B cell (primary cell): ENCODE data around the gene STAT5B. TPM values are rescaled to one million over a fixed set of nuclear protein-coding genes. Genes with fewer than 3 reads are reported as not detected.

ENCODE experiments used
- ATAC-seq: fragments of 200-7000 bp; cut with Tn5 transposase; one replicate; pipeline ENCODE4 v1.10.0; 2021; ENCODE audit warnings: low read depth, mild to moderate bottlenecking, moderate number of reproducible peaks, moderate library complexity
- CTCF ChIA-PET: fragments of 350-600 bp; sonication (Branson Sonifier 250); formaldehyde crosslinking; loops from one replicate; lab custom pipeline; 2021; ENCODE audit warnings: antibody characterized with exemption, inconsistent platforms; lab: Charles Lee
- POLR2A ChIA-PET: fragments of 350-600 bp; sonication (Branson Sonifier 250); formaldehyde crosslinking; loops from one replicate; lab custom pipeline; 2021; ENCODE audit warnings: antibody characterized with exemption; lab: Charles Lee
- DNase-seq: peaks from one replicate; pipeline ENCODE4 v3.0.0; 2013
- H2AFZ ChIP-seq: 2 replicates; pipeline ENCODE4 v1.6.1; 2012; ENCODE audit warnings: mild to moderate bottlenecking, low read depth, low read length; ENCODE audit not compliant: insufficient read depth, poor library complexity, severe bottlenecking
- H3K27ac ChIP-seq, 2 donors: 1 replicate in 1 of 2; 2 replicates in 1 of 2; pipeline ENCODE4 v1.5.1; 2012 to 2013; ENCODE audit warnings: low read length in 2 of 2, mild to moderate bottlenecking in 2 of 2, moderate library complexity in 1 of 2
- H3K27me3 ChIP-seq, 4 experiments: fragments of 200-600 bp in 1 of 4; sonication (generic) in 1 of 4; replicated peaks in 1 of 4; 1 replicate in 2 of 4; 2 replicates in 2 of 4; pipeline versions ENCODE4 v1.6.1 to v1.7.0; 2013 to 2016; ENCODE audit warnings: low read length in 3 of 4, mild to moderate bottlenecking in 2 of 4, mixed read lengths in 1 of 4, moderate library complexity in 1 of 4; ENCODE audit not compliant: insufficient read depth in 4 of 4, control insufficient read depth in 3 of 4; ENCODE audit errors: control extremely low read depth in 1 of 4
- H3K36me3 ChIP-seq, 2 experiments: replicated peaks in 1 of 2; 1 replicate in 1 of 2; 2 replicates in 1 of 2; pipeline versions ENCODE4 v1.6.1 to v1.7.1; 2013; ENCODE audit warnings: low read length in 1 of 2; ENCODE audit not compliant: insufficient read depth in 2 of 2, control insufficient read depth in 1 of 2; ENCODE audit errors: control extremely low read depth in 1 of 2, extremely low read depth in 1 of 2
- H3K4me1 ChIP-seq, 2 donors: fragments of 200-600 bp in 1 of 2; sonication (generic) in 1 of 2; 1 replicate in 1 of 2; 2 replicates in 1 of 2; pipeline versions ENCODE4 v1.5.1 to v1.6.1; 2013 to 2017; ENCODE audit warnings: low read length in 2 of 2; ENCODE audit not compliant: control insufficient read depth in 2 of 2, insufficient read depth in 2 of 2
- H3K4me2 ChIP-seq: replicated peaks from 2 replicates; pipeline ENCODE3; 2012; ENCODE audit warnings: mild to moderate bottlenecking, low read depth, low read length; ENCODE audit not compliant: poor library complexity, severe bottlenecking
- H3K4me3 ChIP-seq, 5 experiments: fragments of 200-600 bp in 1 of 5; sonication (generic) in 1 of 5; 1 replicate in 3 of 5; 2 replicates in 2 of 5; pipeline versions ENCODE4 v1.5.1 to v1.7.0; 2011 to 2016; ENCODE audit warnings: low read length in 4 of 5, mild to moderate bottlenecking in 4 of 5, low read depth in 2 of 5, control low read depth in 1 of 5, moderate library complexity in 1 of 5; ENCODE audit not compliant: insufficient read depth in 1 of 5; ENCODE audit errors: control extremely low read depth in 1 of 5, extremely low read depth in 1 of 5
- H3K79me2 ChIP-seq: fragments of 200-600 bp; sonication (generic); one replicate; pipeline ENCODE4 v1.6.0; 2016; ENCODE audit warnings: low read length; ENCODE audit not compliant: control insufficient read depth, insufficient read depth
- H3K9ac ChIP-seq: fragments of 200-600 bp; sonication (generic); 2 replicates; pipeline ENCODE4 v1.6.1; 2017; ENCODE audit warnings: mild to moderate bottlenecking, low read length, moderate library complexity
- H3K9me3 ChIP-seq, 3 donors: one replicate each; pipeline versions ENCODE4 v1.6.1 to v1.7.1; 2013; ENCODE audit warnings: low read length in 2 of 3; ENCODE audit not compliant: control insufficient read depth in 2 of 3, insufficient read depth in 1 of 3; ENCODE audit errors: control extremely low read depth in 1 of 3
- H4K20me1 ChIP-seq: 2 replicates; pipeline ENCODE4 v1.6.0; 2012; ENCODE audit warnings: mild to moderate bottlenecking, low read length; ENCODE audit not compliant: insufficient read depth, control insufficient read depth, poor library complexity, severe bottlenecking
- H3K27ac Mint-ChIP-seq: one replicate; pipeline ENCODE4 v1.8.0; 2021; ENCODE audit warnings: mixed read lengths
- H3K27me3 Mint-ChIP-seq: one replicate; pipeline ENCODE4 v1.8.0; 2021; ENCODE audit warnings: mixed read lengths
- H3K4me1 Mint-ChIP-seq: one replicate; pipeline ENCODE4 v1.8.0; 2021; ENCODE audit warnings: mixed read lengths
- H3K4me3 Mint-ChIP-seq: one replicate; pipeline ENCODE4 v1.8.0; 2021; ENCODE audit warnings: mixed read lengths
- H3K9me3 Mint-ChIP-seq: one replicate; pipeline ENCODE4 v1.8.0; 2022; ENCODE audit warnings: mixed read lengths; ENCODE audit not compliant: insufficient read depth
- EZH2 ChIP-seq: IDR thresholded peaks from 2 replicates; pipeline ENCODE4 v1.6.1; 2012; ENCODE audit warnings: borderline replicate concordance, low read depth, mild to moderate bottlenecking, moderate library complexity, low read length; ENCODE audit not compliant: insufficient read depth, poor library complexity, severe bottlenecking
- WGBS: methylation state at CpG from one replicate; pipeline ENCODE4 v1.1.5; 2013; ENCODE audit warnings: missing lambda C conversion rate; ENCODE audit not compliant: insufficient coverage; 5-methylcytosine and 5-hydroxymethylcytosine counted together
- intact Hi-C: fragments of 100-400 bp; cut with micrococcal nuclease; formaldehyde crosslinking; loops from one replicate; pipeline ENCODE4 v1.10.0; 2022
- polyA plus RNA-seq: library from polyadenylated mRNA; depleted of rRNA; stranded (reverse); fragments of >200 nt; gene quantifications from 2 replicates; pipeline ENCODE4 v1.2.3, GENCODE V29; 2012
- total RNA-seq, 2 donors: library from RNA; stranded (reverse); fragments of 120-200 nt in 1 of 2; gene quantifications; 1 replicate in 1 of 2; 2 replicates in 1 of 2; pipeline versions ENCODE4 v1.2.3 to v1.2.4, GENCODE V29; 2013 to 2022
- TF ChIP-seq, protein P1 (sequence below): fragments of 200-600 bp; IDR thresholded peaks from one replicate; pipeline ENCODE4 v1.8.0; 2022; ENCODE audit warnings: antibody characterized with exemption, mild to moderate bottlenecking

STAT5B gene
- total and polyA plus RNA-seq, 2 donors (not counting 1 experiment from before 2014, with no cell fraction given): 70.0 to 103 TPM

DNA sequence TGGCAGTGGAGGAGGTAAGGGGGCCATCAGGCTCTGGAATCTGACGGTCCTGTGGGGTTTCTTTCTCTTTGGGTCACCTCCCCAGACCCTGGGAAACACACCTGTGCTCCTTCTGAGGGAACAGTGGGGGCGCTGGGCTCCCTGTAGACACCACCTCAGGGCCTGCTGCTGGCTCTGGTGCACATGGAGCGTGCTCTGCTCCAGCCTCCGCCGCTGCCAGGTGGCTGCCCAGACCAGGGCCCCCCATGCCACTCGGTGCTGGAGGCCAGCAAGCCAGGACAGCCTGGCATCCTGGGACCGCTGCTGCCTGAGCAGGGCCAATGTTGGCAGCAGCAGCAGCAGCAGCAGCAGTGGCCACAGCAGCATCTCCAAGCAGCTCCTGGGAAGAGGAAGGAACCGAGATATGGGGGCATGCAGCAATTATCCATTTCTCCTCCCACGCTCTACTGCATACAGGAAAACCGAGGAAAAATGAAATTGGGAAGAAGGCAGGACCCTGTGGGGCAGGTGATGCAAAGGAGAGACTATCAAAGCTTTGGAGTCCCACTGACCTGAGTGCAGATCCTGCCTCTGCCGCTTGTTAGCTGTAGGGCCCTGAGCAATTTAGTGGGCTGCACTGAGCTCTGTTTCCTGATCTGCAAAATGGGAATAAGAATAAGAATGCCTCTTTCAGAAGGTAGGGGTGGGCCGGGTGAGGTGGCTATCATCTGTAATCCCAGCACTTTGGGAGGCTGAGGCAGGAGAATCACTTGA is 82.8 kb downstream of the STAT5B start:
- Histone ChIP-seq H3K27me3 (no peaks in the 10 kb centered on the region), H3K4me1 (peaks cover 17 to 26% of the 10 kb centered on the region in 2 donors), H3K27ac (peak overlapping the region in 1 of 2 donors; percentile 79), H4K20me1 (no peaks in the 10 kb centered on the region), H3K9me3 (no peaks in the 10 kb centered on the region), H3K79me2 (peaks cover 8% of the 10 kb centered on the region), H2AFZ (peak overlapping the region; percentile 99), H3K4me2 (peak overlapping the region; percentile 73), H3K9ac (peak overlapping the region; percentile 88), H3K36me3 (peaks cover 1 to 7% of the 10 kb centered on the region in 2 experiments), H3K4me3 (peak overlapping the region in 4 of 5 experiments; percentile 79 to 99 (median 84))
- ATAC-seq: no peak
- ChIA-PET CTCF (interaction anchor here (0.9 to 2.4 kb wide), 6 partner anchors 9 to 173 kb away, joined by 3 to 20 read pairs (median 4); partner anchors contain the start of genes KCNH4 and NKIRAS2), POLR2A (interaction anchor here (1.3 to 2.1 kb wide), 5 partner anchors 9 to 227 kb away, joined by 3 to 11 read pairs (median 5); partner anchors contain the start of genes CNP and HCRT)
- peak overlapping the region; percentile 99 for H3K4me3 Mint-ChIP-seq
- H3K27me3 Mint-ChIP-seq: no peaks in the 10 kb centered on the region
- intact Hi-C loops: loop anchor here (5.0 to 10.0 kb wide), 2 partner anchors 54 to 481 kb away; partner anchors contain the start of gene PLEKHH3
- H3K4me1 Mint-ChIP-seq: peaks cover 32% of the 10 kb centered on the region
- DNase-seq: no peak
- H3K27ac Mint-ChIP-seq: peak overlapping the region; percentile 94
- TF ChIP-seq, protein P1, sequence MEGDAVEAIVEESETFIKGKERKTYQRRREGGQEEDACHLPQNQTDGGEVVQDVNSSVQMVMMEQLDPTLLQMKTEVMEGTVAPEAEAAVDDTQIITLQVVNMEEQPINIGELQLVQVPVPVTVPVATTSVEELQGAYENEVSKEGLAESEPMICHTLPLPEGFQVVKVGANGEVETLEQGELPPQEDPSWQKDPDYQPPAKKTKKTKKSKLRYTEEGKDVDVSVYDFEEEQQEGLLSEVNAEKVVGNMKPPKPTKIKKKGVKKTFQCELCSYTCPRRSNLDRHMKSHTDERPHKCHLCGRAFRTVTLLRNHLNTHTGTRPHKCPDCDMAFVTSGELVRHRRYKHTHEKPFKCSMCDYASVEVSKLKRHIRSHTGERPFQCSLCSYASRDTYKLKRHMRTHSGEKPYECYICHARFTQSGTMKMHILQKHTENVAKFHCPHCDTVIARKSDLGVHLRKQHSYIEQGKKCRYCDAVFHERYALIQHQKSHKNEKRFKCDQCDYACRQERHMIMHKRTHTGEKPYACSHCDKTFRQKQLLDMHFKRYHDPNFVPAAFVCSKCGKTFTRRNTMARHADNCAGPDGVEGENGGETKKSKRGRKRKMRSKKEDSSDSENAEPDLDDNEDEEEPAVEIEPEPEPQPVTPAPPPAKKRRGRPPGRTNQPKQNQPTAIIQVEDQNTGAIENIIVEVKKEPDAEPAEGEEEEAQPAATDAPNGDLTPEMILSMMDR: no peak
- TF ChIP-seq EZH2: no peak
- 91% methylated on average over 9 of the region's 12 CpGs for WGBS
- H3K9me3 Mint-ChIP-seq: no peaks in the 10 kb centered on the region
